ENCODE results near the gene CIDEC. TPM values are rescaled to one million over a fixed set of nuclear protein-coding genes. Genes with fewer than 3 reads are reported as not detected.
A peak's percentile ranks its signal among the peaks of the same experiment; 100 is the strongest.

Gene CIDEC
- total RNA-seq, 3 donors from 2014 or later = 10.4 to 49.0 (median 14.9) TPM

DNA sequence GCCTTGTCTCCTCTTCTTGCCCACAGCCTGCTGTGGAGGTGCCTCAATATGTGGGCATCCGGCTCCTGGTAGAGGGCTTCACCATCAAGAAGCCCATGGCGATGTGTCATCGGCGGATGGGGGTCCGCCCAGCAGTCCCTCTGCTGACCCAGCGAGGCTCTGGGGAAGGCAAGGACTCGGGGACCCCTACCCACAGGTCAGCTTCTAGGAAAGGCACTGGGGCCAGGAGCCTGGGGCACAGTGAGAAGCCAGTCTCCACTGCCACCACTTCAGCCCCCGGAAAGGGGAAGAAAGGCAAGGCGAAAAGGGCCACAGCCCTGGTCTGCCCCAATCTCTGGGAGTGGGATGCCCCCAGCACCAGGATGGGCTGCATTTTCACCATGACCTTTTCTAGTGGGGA, 47.0 kb downstream of the CIDEC start:
- ATAC-seq = no peak
- H3K9me3 ChIP-seq = no peaks in the 10 kb centered on the region
- peak in 1 of 3 donors; percentile 44 for DNase-seq
- no peak overlapping the region for H3K4me3 ChIP-seq
- TF ChIP-seq, protein P1, sequence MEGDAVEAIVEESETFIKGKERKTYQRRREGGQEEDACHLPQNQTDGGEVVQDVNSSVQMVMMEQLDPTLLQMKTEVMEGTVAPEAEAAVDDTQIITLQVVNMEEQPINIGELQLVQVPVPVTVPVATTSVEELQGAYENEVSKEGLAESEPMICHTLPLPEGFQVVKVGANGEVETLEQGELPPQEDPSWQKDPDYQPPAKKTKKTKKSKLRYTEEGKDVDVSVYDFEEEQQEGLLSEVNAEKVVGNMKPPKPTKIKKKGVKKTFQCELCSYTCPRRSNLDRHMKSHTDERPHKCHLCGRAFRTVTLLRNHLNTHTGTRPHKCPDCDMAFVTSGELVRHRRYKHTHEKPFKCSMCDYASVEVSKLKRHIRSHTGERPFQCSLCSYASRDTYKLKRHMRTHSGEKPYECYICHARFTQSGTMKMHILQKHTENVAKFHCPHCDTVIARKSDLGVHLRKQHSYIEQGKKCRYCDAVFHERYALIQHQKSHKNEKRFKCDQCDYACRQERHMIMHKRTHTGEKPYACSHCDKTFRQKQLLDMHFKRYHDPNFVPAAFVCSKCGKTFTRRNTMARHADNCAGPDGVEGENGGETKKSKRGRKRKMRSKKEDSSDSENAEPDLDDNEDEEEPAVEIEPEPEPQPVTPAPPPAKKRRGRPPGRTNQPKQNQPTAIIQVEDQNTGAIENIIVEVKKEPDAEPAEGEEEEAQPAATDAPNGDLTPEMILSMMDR (IDR thresholded peaks at IDR 0.05) = no peak
- no peaks in the 10 kb centered on the region for H3K4me1 ChIP-seq (ENCODE audit: low read depth)
- intact Hi-C loops (cut with DNase I, micrococcal nuclease) = no loop called here
- no peaks in the 10 kb centered on the region for H3K36me3 ChIP-seq (ENCODE audit: low read depth)

DNA sequence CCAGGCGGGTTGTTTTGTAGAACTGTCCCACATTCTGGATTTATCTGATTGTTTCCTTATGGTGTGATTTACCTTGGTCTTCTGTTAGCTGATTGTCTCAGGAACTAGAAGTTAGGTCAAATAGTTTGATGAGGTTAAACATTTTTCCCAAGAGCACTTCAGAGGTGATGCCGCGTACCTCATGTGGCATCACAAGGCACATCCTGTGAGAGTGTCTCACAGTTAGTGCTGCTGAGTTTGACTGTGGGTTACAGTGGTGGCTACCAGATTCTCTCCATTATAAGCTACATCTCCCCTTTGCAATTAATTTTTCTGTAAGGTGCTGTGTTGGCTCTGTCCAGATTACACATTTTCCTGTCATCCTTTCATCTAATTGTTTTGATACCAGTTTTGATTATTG, 48.8 kb downstream of the CIDEC start:
- no peaks in the 10 kb centered on the region for H3K9me3 ChIP-seq
- no peak overlapping the region for H3K4me3 ChIP-seq
- DNase-seq (no peak), ATAC-seq (no peak)
- intact Hi-C loops (cut with DNase I, micrococcal nuclease) = no loop called here
- H3K4me1 ChIP-seq (ENCODE audit: low read depth) = no peaks in the 10 kb centered on the region
- TF ChIP-seq, protein P1 (IDR thresholded peaks at IDR 0.05) = no peak
- no peaks in the 10 kb centered on the region for H3K36me3 ChIP-seq (ENCODE audit: low read depth)

DNA sequence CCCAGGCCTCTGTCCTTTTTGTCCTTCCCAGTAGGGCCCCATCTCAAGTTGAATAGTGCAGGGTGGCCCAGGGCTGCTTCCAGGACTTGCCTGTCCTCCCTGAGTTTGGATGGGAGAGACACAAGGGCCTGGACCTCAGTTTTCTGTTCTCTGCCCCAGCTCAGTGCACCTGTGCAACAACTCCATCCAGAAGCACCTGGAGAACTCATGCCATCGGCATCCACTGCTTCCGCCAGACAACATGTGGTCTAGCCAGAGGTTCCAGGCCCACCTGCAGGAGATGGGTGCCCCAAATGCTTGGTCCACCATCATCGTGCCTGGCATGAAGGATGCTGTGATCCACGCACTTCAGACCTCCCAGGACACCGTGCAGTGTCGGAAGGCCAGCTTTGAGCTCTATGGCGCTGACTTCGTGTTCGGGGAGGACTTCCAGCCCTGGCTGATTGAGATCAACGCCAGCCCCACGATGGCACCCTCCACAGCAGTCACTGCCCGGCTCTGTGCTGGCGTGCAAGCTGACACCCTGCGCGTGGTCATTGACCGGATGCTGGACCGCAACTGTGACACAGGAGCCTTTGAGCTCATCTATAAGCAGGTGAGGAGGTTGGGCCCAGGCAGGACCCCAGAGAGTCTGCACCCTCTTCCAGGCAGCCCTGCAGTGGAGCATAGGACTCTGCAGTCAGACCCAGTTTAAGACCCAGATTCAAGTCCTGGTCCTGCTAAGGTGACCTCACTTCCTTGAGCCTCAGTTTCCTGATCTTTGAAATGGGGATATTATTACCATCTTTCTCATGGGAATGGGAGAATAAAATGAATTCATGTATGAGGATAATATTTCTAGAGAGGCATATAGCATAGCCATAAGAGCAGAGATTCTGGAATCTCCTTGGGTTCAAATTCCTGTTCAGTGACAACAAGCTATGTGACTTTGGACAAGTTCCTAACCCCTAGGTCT, 51.0 kb downstream of the CIDEC start:
- ATAC-seq (no peak), DNase-seq (peak in 1 of 3 donors; percentile 40)
- Histone ChIP-seq H3K4me3 (no peak overlapping the region), H3K36me3 (ENCODE audit: low read depth) (no peaks in the 10 kb centered on the region), H3K9me3 (no peaks in the 10 kb centered on the region), H3K4me1 (ENCODE audit: low read depth) (no peaks in the 10 kb centered on the region)
- TF ChIP-seq, protein P1 (IDR thresholded peaks at IDR 0.05) = no peak
- intact Hi-C loops (cut with DNase I, micrococcal nuclease) = no loop called here

DNA sequence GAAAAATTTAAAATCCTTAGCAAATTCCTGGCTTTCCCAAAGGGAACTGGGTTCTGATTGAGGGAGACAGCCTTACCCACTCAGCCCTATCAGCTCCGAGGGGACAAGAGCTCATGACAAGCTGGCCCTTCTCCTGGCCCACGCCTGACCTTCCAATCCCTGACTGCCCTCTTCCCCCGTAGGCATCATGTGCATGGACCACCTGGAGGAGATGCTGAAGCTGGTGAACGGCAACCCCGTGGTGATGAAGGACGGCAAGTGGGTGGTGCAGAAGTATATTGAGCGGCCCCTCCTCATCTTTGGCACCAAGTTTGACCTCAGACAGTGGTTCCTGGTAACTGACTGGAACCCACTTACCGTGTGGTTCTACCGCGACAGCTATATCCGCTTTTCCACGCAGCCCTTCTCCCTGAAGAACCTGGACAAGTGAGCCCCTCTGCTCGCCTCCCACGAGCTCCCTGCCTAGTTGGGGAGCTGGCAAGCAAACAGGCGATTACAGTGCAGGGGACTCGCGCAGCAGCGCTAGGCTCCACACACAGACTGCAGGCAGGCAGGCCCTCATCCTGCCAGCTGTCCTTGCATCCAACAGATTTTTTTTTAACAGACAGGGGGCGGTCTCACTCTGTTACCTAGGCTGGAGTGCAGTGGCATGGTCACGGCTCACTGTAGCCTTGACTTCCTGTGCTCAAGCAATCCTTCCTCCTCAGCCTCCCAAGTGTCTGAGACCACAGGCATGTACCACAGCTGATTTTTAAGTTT, 53.1 kb downstream of the CIDEC start:
- intact Hi-C loops (cut with DNase I, micrococcal nuclease) = no loop called here
- Histone ChIP-seq H3K4me3 (no peak overlapping the region), H3K9me3 (no peaks in the 10 kb centered on the region), H3K4me1 (ENCODE audit: low read depth) (no peaks in the 10 kb centered on the region), H3K36me3 (ENCODE audit: low read depth) (no peaks in the 10 kb centered on the region)
- TF ChIP-seq, protein P1 (IDR thresholded peaks at IDR 0.05) = no peak
- ATAC-seq (peak; percentile 79), DNase-seq (peak in 2 of 3 donors; percentile 29 to 35)

DNA sequence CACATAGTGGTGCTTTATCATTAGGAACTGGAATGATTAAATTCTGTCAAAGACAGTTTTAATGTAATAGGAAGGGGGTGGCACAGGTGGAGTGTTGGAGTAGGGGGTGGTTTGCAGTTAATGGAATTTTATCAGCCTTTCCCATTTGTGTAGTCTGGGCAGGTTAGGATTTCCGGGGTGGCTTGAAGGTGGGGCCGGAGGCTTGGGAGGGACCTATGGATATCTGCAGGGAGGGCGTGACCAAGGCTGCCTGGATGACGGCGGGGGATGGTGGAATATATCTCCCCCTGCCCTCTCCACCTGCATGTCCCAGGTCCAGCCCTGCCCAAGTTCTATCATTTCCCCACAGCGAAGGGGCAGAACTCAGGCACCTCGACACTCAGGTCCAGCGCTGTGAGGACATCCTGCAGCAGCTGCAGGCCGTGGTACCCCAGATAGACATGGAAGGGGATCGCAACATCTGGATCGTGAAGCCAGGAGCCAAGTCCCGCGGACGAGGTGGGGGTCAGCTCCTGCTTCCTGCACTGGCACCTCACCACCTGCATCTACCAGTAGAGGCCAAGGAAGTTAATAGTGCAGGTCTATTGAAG, 54.5 kb downstream of the CIDEC start:
- no peaks in the 10 kb centered on the region for H3K9me3 ChIP-seq
- no peaks in the 10 kb centered on the region for H3K4me1 ChIP-seq (ENCODE audit: low read depth)
- TF ChIP-seq, protein P1 (IDR thresholded peaks at IDR 0.05) = no peak
- DNase-seq (peak in 2 of 3 donors; percentile 24 to 29), ATAC-seq (peak; percentile 66)
- H3K4me3 ChIP-seq = no peak overlapping the region
- H3K36me3 ChIP-seq (ENCODE audit: low read depth) = no peaks in the 10 kb centered on the region
- intact Hi-C loops (cut with DNase I, micrococcal nuclease) = no loop called here
